HFFc6 (cell line): ENCODE results near the gene SMIM36. TPM values are rescaled to one million over a fixed set of nuclear protein-coding genes. Genes with fewer than 3 reads are reported as not detected.

ENCODE experiments used
- DNase-seq: peaks from one replicate; pipeline ENCODE4 v3.0.0-alpha.2; 2018
- H3K27ac Mint-ChIP-seq: 2 replicates; pipeline ENCODE4 v1.8.0; 2020; ENCODE audit warnings: mild to moderate bottlenecking, mixed read lengths
- H3K27me3 Mint-ChIP-seq: 2 replicates; pipeline ENCODE4 v1.8.0; 2021; ENCODE audit warnings: mild to moderate bottlenecking, moderate library complexity, mixed read lengths; ENCODE audit not compliant: insufficient read depth
- H3K36me3 Mint-ChIP-seq: 2 replicates; pipeline ENCODE4 v1.8.0; 2021; ENCODE audit warnings: low read depth, mixed read lengths
- H3K4me1 Mint-ChIP-seq: 2 replicates; pipeline ENCODE4 v1.8.0; 2020; ENCODE audit warnings: low read depth, mixed read lengths
- H3K4me3 Mint-ChIP-seq: 2 replicates; pipeline ENCODE4 v1.8.0; 2020; ENCODE audit warnings: mild to moderate bottlenecking, moderate library complexity, mixed read lengths
- H3K9me3 Mint-ChIP-seq: 2 replicates; pipeline ENCODE4 v1.8.0; 2020; ENCODE audit warnings: mild to moderate bottlenecking, mixed read lengths
- total RNA-seq, 6 experiments: library from RNA; stranded (reverse); fragmentation: NEBNext Ultra II Directional; extraction: Animal tissue kit (Norgen Biotek cat#: 25700); gene quantifications; 2 replicates in 1 of 6; 3 replicates in 5 of 6; pipeline ENCODE4 v1.2.3, GENCODE V29; 2021
- TF ChIP-seq, protein P1 (sequence below): fragments of 200-600 bp; sonication (generic); IDR thresholded peaks from 2 replicates; pipeline ENCODE4 v1.5.0; 2021; ENCODE audit warnings: antibody characterized with exemption, mild to moderate bottlenecking

The SMIM36 gene
- total RNA-seq, 6 experiments from 2014 or later: not detected

DNA sequence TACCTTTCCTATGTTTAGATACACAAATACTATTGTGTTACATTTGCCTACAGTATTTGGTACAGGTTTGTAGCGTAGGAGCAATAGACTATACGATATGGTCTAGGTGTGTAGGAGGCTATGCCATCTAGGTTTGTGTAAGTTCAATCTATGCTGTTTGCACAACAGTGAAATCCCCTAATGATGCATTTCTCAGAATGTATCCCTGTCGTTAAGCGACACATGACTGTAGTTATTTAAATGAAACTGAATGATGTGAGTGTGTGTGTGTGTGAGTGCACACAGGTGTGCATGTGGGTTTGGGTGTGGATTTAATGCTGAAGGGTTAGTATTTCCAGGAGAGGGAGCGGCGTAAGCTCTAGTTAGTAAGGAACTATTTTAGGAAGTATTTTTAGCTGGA is 34.6 kb upstream of the SMIM36 start:
- Mint-ChIP-seq H3K27me3 (peaks cover 19% of the 10 kb centered on the region), H3K27ac (no peak overlapping the region), H3K9me3 (no peaks in the 10 kb centered on the region), H3K4me3 (no peak overlapping the region), H3K36me3 (no peaks in the 10 kb centered on the region), H3K4me1 (peaks cover 1% of the 10 kb centered on the region)
- DNase-seq: no peak
- TF ChIP-seq, protein P1, sequence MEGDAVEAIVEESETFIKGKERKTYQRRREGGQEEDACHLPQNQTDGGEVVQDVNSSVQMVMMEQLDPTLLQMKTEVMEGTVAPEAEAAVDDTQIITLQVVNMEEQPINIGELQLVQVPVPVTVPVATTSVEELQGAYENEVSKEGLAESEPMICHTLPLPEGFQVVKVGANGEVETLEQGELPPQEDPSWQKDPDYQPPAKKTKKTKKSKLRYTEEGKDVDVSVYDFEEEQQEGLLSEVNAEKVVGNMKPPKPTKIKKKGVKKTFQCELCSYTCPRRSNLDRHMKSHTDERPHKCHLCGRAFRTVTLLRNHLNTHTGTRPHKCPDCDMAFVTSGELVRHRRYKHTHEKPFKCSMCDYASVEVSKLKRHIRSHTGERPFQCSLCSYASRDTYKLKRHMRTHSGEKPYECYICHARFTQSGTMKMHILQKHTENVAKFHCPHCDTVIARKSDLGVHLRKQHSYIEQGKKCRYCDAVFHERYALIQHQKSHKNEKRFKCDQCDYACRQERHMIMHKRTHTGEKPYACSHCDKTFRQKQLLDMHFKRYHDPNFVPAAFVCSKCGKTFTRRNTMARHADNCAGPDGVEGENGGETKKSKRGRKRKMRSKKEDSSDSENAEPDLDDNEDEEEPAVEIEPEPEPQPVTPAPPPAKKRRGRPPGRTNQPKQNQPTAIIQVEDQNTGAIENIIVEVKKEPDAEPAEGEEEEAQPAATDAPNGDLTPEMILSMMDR: no peak

DNA sequence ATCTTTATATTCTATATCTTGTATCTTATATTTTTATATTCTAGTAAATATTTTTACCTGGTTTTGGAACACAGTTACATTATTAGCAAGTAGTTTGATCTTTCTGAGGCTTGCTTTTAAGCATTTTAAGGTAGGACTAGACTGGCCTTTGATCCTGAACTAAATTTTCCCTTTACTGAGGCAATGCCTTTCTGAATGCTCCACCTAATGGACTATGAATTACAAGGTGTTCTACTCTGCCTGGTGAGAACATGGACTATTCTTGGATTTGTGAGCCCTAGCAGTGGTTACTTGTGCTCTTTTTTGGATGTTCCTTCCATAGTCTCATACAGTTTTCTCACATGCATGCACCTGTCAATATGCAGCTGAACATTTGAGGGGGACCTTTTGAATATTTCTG is 32.5 kb upstream of the SMIM36 start:
- H3K27ac Mint-ChIP-seq: no peak overlapping the region
- H3K4me3 Mint-ChIP-seq: no peak overlapping the region
- no peaks in the 10 kb centered on the region for H3K36me3 Mint-ChIP-seq
- no peak for DNase-seq
- TF ChIP-seq, protein P1: no peak
- H3K9me3 Mint-ChIP-seq: no peaks in the 10 kb centered on the region
- peaks cover 9% of the 10 kb centered on the region for H3K4me1 Mint-ChIP-seq
- peaks cover 16% of the 10 kb centered on the region for H3K27me3 Mint-ChIP-seq

DNA sequence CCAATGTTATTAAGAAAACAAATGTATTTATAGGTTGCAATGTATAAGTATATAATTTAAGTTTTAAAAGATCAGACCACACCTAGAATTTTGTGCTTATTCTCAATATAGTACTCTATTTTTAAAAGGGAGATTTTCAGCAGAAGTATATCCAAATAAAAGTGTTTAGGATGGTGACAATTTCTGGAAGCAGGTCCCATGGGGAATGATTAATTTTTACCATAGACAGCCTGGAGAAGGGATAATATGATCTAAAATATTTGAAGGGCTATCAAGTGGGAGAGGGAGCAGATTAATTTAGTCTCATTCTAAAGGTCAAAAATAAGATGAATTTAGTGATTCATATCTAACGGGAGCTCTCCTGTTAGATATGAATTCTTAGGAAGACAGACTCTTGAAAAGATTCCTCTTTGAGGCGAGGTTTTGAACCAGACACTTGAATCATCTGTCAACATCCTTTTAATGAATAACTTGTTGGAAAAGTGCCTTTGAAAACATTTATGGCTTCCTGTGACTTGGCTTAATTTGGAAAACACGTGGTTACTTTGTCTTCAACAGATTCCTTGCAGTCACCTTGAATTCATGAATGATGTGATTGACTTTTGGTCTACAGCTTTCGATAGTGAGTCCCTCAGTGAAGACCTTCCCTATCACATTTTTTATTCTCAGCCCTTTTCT is 29.3 kb upstream of the SMIM36 start:
- H3K9me3 Mint-ChIP-seq: no peaks in the 10 kb centered on the region
- no peak overlapping the region for H3K27ac Mint-ChIP-seq
- peaks cover 9% of the 10 kb centered on the region for H3K4me1 Mint-ChIP-seq
- TF ChIP-seq, protein P1: no peak
- no peaks in the 10 kb centered on the region for H3K36me3 Mint-ChIP-seq
- peaks cover 2% of the 10 kb centered on the region for H3K27me3 Mint-ChIP-seq
- DNase-seq: peak; percentile 38
- H3K4me3 Mint-ChIP-seq: no peak overlapping the region

DNA sequence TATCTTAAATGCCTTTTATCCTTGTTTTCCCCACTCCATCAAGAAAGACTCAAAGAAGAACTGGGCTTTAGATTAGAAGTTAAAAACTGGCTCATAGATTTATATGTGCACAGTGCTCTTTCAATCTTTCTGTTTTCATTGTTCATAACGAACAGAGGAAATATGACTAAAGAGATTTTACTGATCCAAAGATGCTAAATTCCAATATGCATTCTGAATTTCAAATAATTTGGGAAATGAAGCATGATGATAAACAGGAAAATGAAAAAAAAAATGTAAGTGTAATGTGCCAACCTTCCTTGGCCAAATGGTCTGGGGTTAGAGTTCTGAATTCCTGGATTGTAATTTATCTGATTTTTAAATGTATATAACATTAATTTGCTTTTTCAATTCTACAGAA is 25.0 kb upstream of the SMIM36 start:
- Mint-ChIP-seq H3K9me3 (no peaks in the 10 kb centered on the region), H3K36me3 (no peaks in the 10 kb centered on the region), H3K4me3 (no peak overlapping the region), H3K27ac (no peak overlapping the region), H3K27me3 (no peaks in the 10 kb centered on the region; the same call in 1 of the 2 replicates), H3K4me1 (peaks cover 31% of the 10 kb centered on the region)
- TF ChIP-seq, protein P1: no peak
- DNase-seq: no peak

DNA sequence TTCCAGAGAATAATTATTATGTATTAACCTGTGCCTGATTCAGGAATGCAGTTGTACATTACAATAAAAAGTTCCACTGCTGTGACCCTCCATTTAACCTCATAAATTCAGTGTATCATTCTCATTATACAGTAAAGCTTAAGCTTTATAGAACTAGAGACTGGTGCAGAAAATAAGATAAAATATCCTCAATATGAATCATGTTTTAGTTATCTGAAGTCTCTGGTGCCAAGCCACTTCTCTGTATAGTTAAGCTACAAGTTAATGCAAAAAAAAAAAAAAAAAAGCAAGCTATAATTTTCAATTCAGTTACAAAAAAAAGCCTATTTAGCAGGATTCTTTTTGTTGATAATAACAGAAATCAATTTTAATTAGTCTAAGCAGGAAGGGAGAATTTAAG is 22.4 kb upstream of the SMIM36 start:
- DNase-seq: no peak
- peaks cover 21% of the 10 kb centered on the region; the same call in 1 of the 2 replicates for H3K4me1 Mint-ChIP-seq
- no peaks in the 10 kb centered on the region for H3K36me3 Mint-ChIP-seq

More for the DNA sequence above, 22.4 kb upstream of the SMIM36 start:
- no peak overlapping the region for H3K27ac Mint-ChIP-seq
- TF ChIP-seq, protein P1: no peak
- H3K27me3 Mint-ChIP-seq: peaks cover 7% of the 10 kb centered on the region
- no peak overlapping the region for H3K4me3 Mint-ChIP-seq
- no peaks in the 10 kb centered on the region for H3K9me3 Mint-ChIP-seq
